ENCODE results near the gene UST. TPM values are rescaled to one million over a fixed set of nuclear protein-coding genes. Genes with fewer than 3 reads are reported as not detected.
"Not testable (repeated sequence)": the region's sequence is repeated elsewhere in the genome, so short reads cannot be mapped to it uniquely, and the experiment has no call there.

Gene UST
- total RNA-seq, 1 experiment from 2014 or later, result 32.1 TPM

DNA sequence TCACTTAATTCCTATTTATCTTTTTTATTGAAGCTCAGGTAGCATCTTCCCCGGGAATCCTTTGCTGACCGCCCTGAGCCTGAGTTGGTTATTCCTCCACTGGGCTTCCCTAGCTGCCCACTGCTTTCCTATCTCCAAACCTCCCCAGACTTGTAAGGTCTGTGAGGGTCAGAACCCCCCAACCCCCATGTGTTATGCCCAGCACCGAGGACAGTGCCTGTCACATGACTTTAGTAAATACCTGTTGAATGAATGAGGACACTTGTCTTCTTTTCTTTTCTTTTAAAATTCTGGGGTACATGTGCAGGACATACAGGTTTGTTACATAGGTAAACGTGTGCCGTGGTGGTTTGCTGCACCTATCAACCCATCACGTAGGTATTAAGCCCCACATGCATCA, 105.9 kb downstream of the UST start (continued):
- TF ChIP-seq, protein P1, sequence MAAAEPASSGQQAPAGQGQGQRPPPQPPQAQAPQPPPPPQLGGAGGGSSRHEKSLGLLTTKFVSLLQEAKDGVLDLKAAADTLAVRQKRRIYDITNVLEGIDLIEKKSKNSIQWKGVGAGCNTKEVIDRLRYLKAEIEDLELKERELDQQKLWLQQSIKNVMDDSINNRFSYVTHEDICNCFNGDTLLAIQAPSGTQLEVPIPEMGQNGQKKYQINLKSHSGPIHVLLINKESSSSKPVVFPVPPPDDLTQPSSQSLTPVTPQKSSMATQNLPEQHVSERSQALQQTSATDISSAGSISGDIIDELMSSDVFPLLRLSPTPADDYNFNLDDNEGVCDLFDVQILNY (CRISPR knock-in tag; IDR thresholded peaks at IDR 0.05), result no peak
- no peak for TF ChIP-seq FOXP1 (CRISPR knock-in tag; IDR thresholded peaks at IDR 0.05; ENCODE audit: borderline replicate concordance)
- no peak for TF ChIP-seq EMX1 (CRISPR knock-in tag; IDR thresholded peaks at IDR 0.05)

DNA sequence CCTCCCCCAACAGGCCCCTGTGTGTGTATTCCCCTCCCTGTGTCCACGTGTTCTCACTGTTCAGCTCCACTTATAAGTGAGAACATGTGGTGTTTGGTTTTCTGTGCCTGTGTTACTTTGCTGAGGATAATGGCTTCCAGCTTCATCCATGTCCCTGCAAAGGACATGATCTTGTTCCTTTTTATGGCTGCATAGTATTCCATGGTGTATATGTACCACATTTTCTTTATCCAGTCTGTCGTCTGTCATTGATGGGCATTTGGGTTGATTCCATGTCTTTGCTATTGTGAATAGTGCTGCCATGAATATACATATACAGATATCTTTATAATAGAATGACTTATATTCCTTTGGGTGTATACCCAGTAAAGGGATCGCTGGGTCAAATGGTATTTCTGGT, 106.3 kb downstream of the UST start:
- ATAC-seq, result not testable (repeated sequence)
- peaks cover 72% of the 10 kb centered on the region for H3K4me1 Mint-ChIP-seq

DNA sequence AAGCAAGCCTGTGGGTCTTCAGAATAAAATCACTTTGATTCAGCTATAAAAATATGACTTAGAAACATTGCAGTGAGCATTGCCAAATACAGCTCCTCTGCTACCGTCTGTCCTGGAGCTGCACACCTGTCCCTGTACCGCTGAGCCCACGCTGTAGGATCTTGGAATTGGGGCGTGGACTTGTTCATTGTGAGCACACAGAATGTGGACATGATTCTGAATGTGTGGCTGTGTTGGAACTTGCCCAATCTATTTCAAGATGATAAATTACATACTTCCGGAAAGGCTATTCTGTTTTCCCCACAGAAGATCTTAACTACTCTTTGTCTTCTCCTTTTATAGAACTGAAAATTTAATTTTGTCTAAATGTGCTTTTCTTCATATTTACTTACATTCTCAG, 107.3 kb downstream of the UST start:
- H3K27me3 Mint-ChIP-seq (ENCODE audit: low read depth), result no peaks in the 10 kb centered on the region
- TF ChIP-seq, protein P2, sequence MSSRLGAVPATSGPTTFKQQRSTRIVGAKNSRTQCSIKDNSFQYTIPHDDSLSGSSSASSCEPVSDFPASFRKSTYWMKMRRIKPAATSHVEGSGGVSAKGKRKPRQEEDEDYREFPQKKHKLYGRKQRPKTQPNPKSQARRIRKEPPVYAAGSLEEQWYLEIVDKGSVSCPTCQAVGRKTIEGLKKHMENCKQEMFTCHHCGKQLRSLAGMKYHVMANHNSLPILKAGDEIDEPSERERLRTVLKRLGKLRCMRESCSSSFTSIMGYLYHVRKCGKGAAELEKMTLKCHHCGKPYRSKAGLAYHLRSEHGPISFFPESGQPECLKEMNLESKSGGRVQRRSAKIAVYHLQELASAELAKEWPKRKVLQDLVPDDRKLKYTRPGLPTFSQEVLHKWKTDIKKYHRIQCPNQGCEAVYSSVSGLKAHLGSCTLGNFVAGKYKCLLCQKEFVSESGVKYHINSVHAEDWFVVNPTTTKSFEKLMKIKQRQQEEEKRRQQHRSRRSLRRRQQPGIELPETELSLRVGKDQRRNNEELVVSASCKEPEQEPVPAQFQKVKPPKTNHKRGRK (CRISPR knock-in tag; IDR thresholded peaks at IDR 0.05; ENCODE audit: borderline replicate concordance), result no peak
- no peak for TF ChIP-seq HMGA2 (CRISPR knock-in tag; IDR thresholded peaks at IDR 0.05)
- TF ChIP-seq, protein P3, sequence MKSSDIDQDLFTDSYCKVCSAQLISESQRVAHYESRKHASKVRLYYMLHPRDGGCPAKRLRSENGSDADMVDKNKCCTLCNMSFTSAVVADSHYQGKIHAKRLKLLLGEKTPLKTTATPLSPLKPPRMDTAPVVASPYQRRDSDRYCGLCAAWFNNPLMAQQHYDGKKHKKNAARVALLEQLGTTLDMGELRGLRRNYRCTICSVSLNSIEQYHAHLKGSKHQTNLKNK (CRISPR knock-in tag; IDR thresholded peaks at IDR 0.05), result no peak
- no peak for TF ChIP-seq ATF1 (CRISPR knock-in tag; IDR thresholded peaks at IDR 0.05)
- no peak for TF ChIP-seq RORB (CRISPR knock-in tag; IDR thresholded peaks at IDR 0.05)
- no peak for TF ChIP-seq SMAD3 (CRISPR knock-in tag; IDR thresholded peaks at IDR 0.05; ENCODE audit: borderline replicate concordance)
- TF ChIP-seq SP1 (CRISPR knock-in tag; conservative IDR thresholded peaks at IDR 0.05), result no peak
- no peak for TF ChIP-seq NFYB (CRISPR knock-in tag; conservative IDR thresholded peaks at IDR 0.05; ENCODE audit: low read depth)
- TF ChIP-seq NFE2L1 (CRISPR knock-in tag; IDR thresholded peaks at IDR 0.05), result no peak
- TF ChIP-seq, protein P4, sequence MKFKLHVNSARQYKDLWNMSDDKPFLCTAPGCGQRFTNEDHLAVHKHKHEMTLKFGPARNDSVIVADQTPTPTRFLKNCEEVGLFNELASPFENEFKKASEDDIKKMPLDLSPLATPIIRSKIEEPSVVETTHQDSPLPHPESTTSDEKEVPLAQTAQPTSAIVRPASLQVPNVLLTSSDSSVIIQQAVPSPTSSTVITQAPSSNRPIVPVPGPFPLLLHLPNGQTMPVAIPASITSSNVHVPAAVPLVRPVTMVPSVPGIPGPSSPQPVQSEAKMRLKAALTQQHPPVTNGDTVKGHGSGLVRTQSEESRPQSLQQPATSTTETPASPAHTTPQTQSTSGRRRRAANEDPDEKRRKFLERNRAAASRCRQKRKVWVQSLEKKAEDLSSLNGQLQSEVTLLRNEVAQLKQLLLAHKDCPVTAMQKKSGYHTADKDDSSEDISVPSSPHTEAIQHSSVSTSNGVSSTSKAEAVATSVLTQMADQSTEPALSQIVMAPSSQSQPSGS (CRISPR knock-in tag; IDR thresholded peaks at IDR 0.05; ENCODE audit: borderline replicate concordance, low read depth), result no peak
- TF ChIP-seq, protein P5, sequence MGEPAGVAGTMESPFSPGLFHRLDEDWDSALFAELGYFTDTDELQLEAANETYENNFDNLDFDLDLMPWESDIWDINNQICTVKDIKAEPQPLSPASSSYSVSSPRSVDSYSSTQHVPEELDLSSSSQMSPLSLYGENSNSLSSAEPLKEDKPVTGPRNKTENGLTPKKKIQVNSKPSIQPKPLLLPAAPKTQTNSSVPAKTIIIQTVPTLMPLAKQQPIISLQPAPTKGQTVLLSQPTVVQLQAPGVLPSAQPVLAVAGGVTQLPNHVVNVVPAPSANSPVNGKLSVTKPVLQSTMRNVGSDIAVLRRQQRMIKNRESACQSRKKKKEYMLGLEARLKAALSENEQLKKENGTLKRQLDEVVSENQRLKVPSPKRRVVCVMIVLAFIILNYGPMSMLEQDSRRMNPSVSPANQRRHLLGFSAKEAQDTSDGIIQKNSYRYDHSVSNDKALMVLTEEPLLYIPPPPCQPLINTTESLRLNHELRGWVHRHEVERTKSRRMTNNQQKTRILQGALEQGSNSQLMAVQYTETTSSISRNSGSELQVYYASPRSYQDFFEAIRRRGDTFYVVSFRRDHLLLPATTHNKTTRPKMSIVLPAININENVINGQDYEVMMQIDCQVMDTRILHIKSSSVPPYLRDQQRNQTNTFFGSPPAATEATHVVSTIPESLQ (CRISPR knock-in tag; IDR thresholded peaks at IDR 0.05), result no peak
- no peak for TF ChIP-seq GTF2I (CRISPR knock-in tag; conservative IDR thresholded peaks at IDR 0.05)
- TF ChIP-seq FOXK1 (CRISPR knock-in tag; IDR thresholded peaks at IDR 0.05), result no peak
- no peak for TF ChIP-seq IRF2 (CRISPR knock-in tag; IDR thresholded peaks at IDR 0.05; ENCODE audit: borderline replicate concordance, low read depth)
- TF ChIP-seq PRRX2 (CRISPR knock-in tag; IDR thresholded peaks at IDR 0.05), result no peak
- TF ChIP-seq MYBL2 (CRISPR knock-in tag; IDR thresholded peaks at IDR 0.05), result no peak
- no peak for TF ChIP-seq CREB1 (CRISPR knock-in tag; IDR thresholded peaks at IDR 0.05)
- no peak for TF ChIP-seq SOX15 (CRISPR knock-in tag; IDR thresholded peaks at IDR 0.05)
- TF ChIP-seq, protein P6, sequence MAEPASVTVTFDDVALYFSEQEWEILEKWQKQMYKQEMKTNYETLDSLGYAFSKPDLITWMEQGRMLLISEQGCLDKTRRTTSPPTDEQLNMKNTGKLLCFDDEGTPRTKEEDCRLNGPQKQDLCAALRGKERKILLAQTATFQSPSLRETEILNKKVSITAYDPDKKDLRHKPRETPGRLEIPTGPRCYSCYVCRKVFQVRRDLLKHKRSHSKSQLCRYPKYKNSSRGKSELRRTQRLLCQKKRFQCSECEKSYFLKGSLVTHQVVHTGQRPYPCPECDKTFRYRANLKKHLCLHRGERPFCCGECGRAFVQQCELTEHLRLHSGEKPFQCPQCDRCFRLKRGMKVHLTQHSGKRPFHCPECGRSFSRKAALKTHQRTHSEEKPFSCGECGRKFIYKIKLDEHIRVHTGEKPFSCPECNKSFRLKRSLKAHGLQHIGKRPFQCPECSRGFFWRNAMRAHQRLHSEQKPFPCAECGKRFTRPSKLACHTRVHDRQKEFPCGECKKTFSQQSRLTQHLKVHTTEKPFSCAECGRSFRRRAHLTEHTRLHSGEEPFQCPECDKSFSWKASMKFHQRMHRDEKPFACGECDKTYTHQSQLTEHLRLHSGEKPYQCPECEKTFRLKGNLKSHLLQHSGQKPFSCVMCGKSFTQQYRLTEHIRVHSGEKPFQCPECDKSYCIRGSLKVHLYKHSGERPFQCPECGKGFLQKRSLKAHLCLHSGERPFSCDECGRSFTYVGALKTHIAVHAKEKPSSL (CRISPR knock-in tag; conservative IDR thresholded peaks at IDR 0.05), result no peak
- peaks cover 64% of the 10 kb centered on the region for H3K4me1 Mint-ChIP-seq
- H3K36me3 Mint-ChIP-seq, result peaks cover 11% of the 10 kb centered on the region
- DNase-seq (ENCODE audit: low spot score), result no peak
- H3K4me3 Mint-ChIP-seq, result peak overlapping the region; percentile 1; the same call in 1 of the 2 replicates
- peaks cover 5% of the 10 kb centered on the region; the same call in 1 of the 2 replicates for H3K9me3 Mint-ChIP-seq
- ChIA-PET CTCF (no interaction called here), POLR2A (no interaction called here)
- H3K27ac Mint-ChIP-seq, result peak overlapping the region; percentile 48
- no peak for ATAC-seq

More for the DNA sequence above, 106.3 kb downstream of the UST start:
- H3K4me3 Mint-ChIP-seq; CTCF ChIA-PET; H3K27ac Mint-ChIP-seq; POLR2A ChIA-PET; H3K9me3 Mint-ChIP-seq; H3K27me3 Mint-ChIP-seq (ENCODE audit: low read depth); DNase-seq (ENCODE audit: low spot score); H3K36me3 Mint-ChIP-seq: not testable (repeated sequence)

All from WTC11 (cell line).